GM23248 (cell line): Measurements from ENCODE around the gene DEPP1. TPM values are rescaled to one million over a fixed set of nuclear protein-coding genes. Genes with fewer than 3 reads are reported as not detected.

Source experiments
- DNase-seq: peaks from one replicate; pipeline ENCODE4 v3.0.0-alpha.2; 2015
- H2AFZ ChIP-seq: fragments of 200-600 bp; sonication (generic); 2 replicates; pipeline ENCODE4 v1.6.1; 2016; ENCODE audit warnings: antibody characterized with exemption
- H3F3A ChIP-seq: fragments of 200-600 bp; sonication (generic); 2 replicates; pipeline ENCODE4 v1.6.1; 2016; ENCODE audit warnings: mild to moderate bottlenecking, antibody characterized with exemption, mixed run types; ENCODE audit not compliant: insufficient read depth
- H3K27ac ChIP-seq: fragments of 200-600 bp; sonication (generic); 2 replicates; pipeline ENCODE4 v1.5.1; 2016; ENCODE audit warnings: mild to moderate bottlenecking
- H3K27me3 ChIP-seq: fragments of 200-600 bp; sonication (generic); replicated peaks from 2 replicates; pipeline ENCODE4 v1.6.1; 2016; ENCODE audit warnings: mild to moderate bottlenecking; ENCODE audit not compliant: insufficient read depth
- H3K36me3 ChIP-seq: fragments of 200-600 bp; sonication (generic); 2 replicates; pipeline ENCODE4 v1.6.1; 2016; ENCODE audit warnings: low read depth, mild to moderate bottlenecking
- H3K4me1 ChIP-seq: fragments of 200-600 bp; sonication (generic); 2 replicates; pipeline ENCODE4 v1.6.1; 2016; ENCODE audit warnings: mild to moderate bottlenecking; ENCODE audit not compliant: insufficient read depth
- H3K4me2 ChIP-seq: fragments of 200-600 bp; sonication (generic); one replicate; pipeline ENCODE4 v1.6.1; 2016; ENCODE audit warnings: mild to moderate bottlenecking; ENCODE audit not compliant: unreplicated experiment
- H3K4me3 ChIP-seq: fragments of 200-600 bp; sonication (generic); 2 replicates; pipeline ENCODE4 v1.5.1; 2016; ENCODE audit warnings: mild to moderate bottlenecking
- H3K79me2 ChIP-seq: fragments of 200-600 bp; sonication (generic); 2 replicates; pipeline ENCODE4 v1.6.1; 2016; ENCODE audit warnings: mild to moderate bottlenecking; ENCODE audit not compliant: insufficient read depth
- H3K9ac ChIP-seq: fragments of 200-600 bp; sonication (generic); 2 replicates; pipeline ENCODE4 v1.6.1; 2016; ENCODE audit warnings: mild to moderate bottlenecking
- H3K9me2 ChIP-seq: fragments of 200-600 bp; sonication (generic); 2 replicates; pipeline ENCODE4 v1.6.1; 2016; ENCODE audit warnings: mixed run types, mild to moderate bottlenecking, moderate library complexity; ENCODE audit not compliant: insufficient read depth
- H3K9me3 ChIP-seq: fragments of 200-600 bp; sonication (generic); one replicate; pipeline ENCODE4 v1.6.1; 2017; ENCODE audit warnings: low read depth
- H4K20me1 ChIP-seq: fragments of 200-600 bp; sonication (generic); 2 replicates; pipeline ENCODE4 v1.6.0; 2016; ENCODE audit not compliant: insufficient read depth
- EZH2 ChIP-seq: fragments of 200-600 bp; sonication (generic); IDR thresholded peaks from 2 replicates; pipeline ENCODE4 v1.6.1; 2018; ENCODE audit warnings: antibody characterized with exemption, mild to moderate bottlenecking; ENCODE audit not compliant: insufficient read depth, poor library complexity, severe bottlenecking
- EZH2phosphoT487 ChIP-seq: fragments of 200-600 bp; sonication (generic); IDR thresholded peaks from 2 replicates; pipeline ENCODE4 v1.6.1; 2018; ENCODE audit warnings: antibody characterized with exemption, moderate library complexity, mild to moderate bottlenecking, low read depth; ENCODE audit not compliant: insufficient read depth
- WGBS, 2 experiments: methylation state at CpG; one replicate each; pipeline ENCODE4 v1.1.6; 2015 to 2017; ENCODE audit warnings: low lambda C conversion rate in 2 of 2, low coverage in 1 of 2; ENCODE audit errors: missing lambda C conversion rate in 2 of 2; 5-methylcytosine and 5-hydroxymethylcytosine counted together
- in situ Hi-C: fragments of 300-500 bp; cut with MboI; formaldehyde crosslinking; loops from 2 replicates; pipeline ENCODE4 v1.15.0; 2020
- polyA plus RNA-seq: library from polyadenylated mRNA; unstranded; fragments of >200 nt; fragmentation: Nextera tagmentation; extraction: Ambion mirVana; gene quantifications from 2 replicates; pipeline ENCODE4 v1.2.1, GENCODE V29; 2016
- total RNA-seq: library from RNA; depleted of rRNA; stranded (reverse); fragments of >200 nt; shearing (Covaris generic); gene quantifications from 2 replicates; pipeline ENCODE4 v1.2.3, GENCODE V29; 2014; rRNA removed

The DEPP1 gene
- total and polyA plus RNA-seq, 2 experiments from 2014 or later: 10.1 to 10.2 TPM

- Histone ChIP-seq H3K9me3 (no peaks in the 10 kb centered on the region), H2AFZ (no peak overlapping the region), H3K4me1 (no peaks in the 10 kb centered on the region), H3K4me3 (no peak overlapping the region), H3K27me3 (0 out of 2 replicates have a peak, but pooled peaks cover 5% of the 10 kb centered on the region), H3K36me3 (no peaks in the 10 kb centered on the region), H3K9me2 (no peaks in the 10 kb centered on the region), H4K20me1 (no peaks in the 10 kb centered on the region), H3F3A (no peaks in the 10 kb centered on the region), H3K9ac (no peak overlapping the region), H3K4me2 (no peak overlapping the region), H3K79me2 (no peaks in the 10 kb centered on the region), H3K27ac (no peak overlapping the region)
- DNase-seq: no peak
- TF ChIP-seq EZH2 (no peak), EZH2phosphoT487 (no peak)
- in situ Hi-C loops: no loop called here
- 69 to 78% methylated on average over 7 of the region's 8 CpGs for WGBS, 2 experiments
These were observed 49.0 kb downstream of the DEPP1 start for GRCh38 chr10:44929356-44930255.

GRCh38 chr10:44928462-44928861 is 50.1 kb downstream of the DEPP1 start:
- no peak for DNase-seq
- no peaks in the 10 kb centered on the region for H3K79me2 ChIP-seq
- H3K36me3 ChIP-seq: no peaks in the 10 kb centered on the region
- H3K4me3 ChIP-seq: no peak overlapping the region
- TF ChIP-seq EZH2phosphoT487 (no peak), EZH2 (no peak)
- no peaks in the 10 kb centered on the region for H3K4me1 ChIP-seq
- in situ Hi-C loops: no loop called here
- H3K9me3 ChIP-seq: no peaks in the 10 kb centered on the region
- H3F3A ChIP-seq: no peaks in the 10 kb centered on the region
- H2AFZ ChIP-seq: no peak overlapping the region
- no peak overlapping the region for H3K9ac ChIP-seq
- H3K27ac ChIP-seq: no peak overlapping the region
- H3K4me2 ChIP-seq: no peak overlapping the region
- 0 out of 2 replicates have a peak, but pooled peaks cover 5% of the 10 kb centered on the region for H3K27me3 ChIP-seq
- H3K9me2 ChIP-seq: no peaks in the 10 kb centered on the region
- H4K20me1 ChIP-seq: no peaks in the 10 kb centered on the region

- peak; percentile 63 for DNase-seq
- H3K27ac ChIP-seq: no peak overlapping the region
- H3K79me2 ChIP-seq: no peaks in the 10 kb centered on the region
- no peaks in the 10 kb centered on the region for H3K9me2 ChIP-seq
- peaks cover 5% of the 10 kb centered on the region; the same call in 1 of the 2 replicates for H3K27me3 ChIP-seq
- H3F3A ChIP-seq: no peaks in the 10 kb centered on the region
- in situ Hi-C loops: no loop called here
- H3K4me1 ChIP-seq: no peaks in the 10 kb centered on the region
- WGBS, 2 experiments: 53 to 58% methylated on average over 2 of the region's 2 CpGs
- H3K4me3 ChIP-seq: no peak overlapping the region
- no peak for TF ChIP-seq EZH2
- no peak for TF ChIP-seq EZH2phosphoT487
- no peaks in the 10 kb centered on the region for H3K36me3 ChIP-seq
- no peak overlapping the region for H3K9ac ChIP-seq
- no peak overlapping the region for H3K4me2 ChIP-seq
- no peaks in the 10 kb centered on the region for H3K9me3 ChIP-seq
- no peaks in the 10 kb centered on the region for H4K20me1 ChIP-seq
- no peak overlapping the region for H2AFZ ChIP-seq
These were observed 51.3 kb downstream of the DEPP1 start for GRCh38 chr10:44927352-44927751.

GRCh38 chr10:44926751-44927351 is 51.8 kb downstream of the DEPP1 start:
- H3K79me2 ChIP-seq: no peaks in the 10 kb centered on the region
- H2AFZ ChIP-seq: no peak overlapping the region
- in situ Hi-C loops: no loop called here
- no peak overlapping the region for H3K4me3 ChIP-seq
- peaks cover 5% of the 10 kb centered on the region; the same call in 1 of the 2 replicates for H3K27me3 ChIP-seq
- no peaks in the 10 kb centered on the region for H3K4me1 ChIP-seq
- no peak overlapping the region for H3K4me2 ChIP-seq
- no peaks in the 10 kb centered on the region for H3K9me3 ChIP-seq
- no peaks in the 10 kb centered on the region for H3F3A ChIP-seq
- WGBS, 2 experiments: 39 to 40% methylated on average over 7 to 10 of the region's 10 CpGs
- H3K27ac ChIP-seq: no peak overlapping the region
- no peak for DNase-seq
- no peaks in the 10 kb centered on the region for H3K9me2 ChIP-seq
- H3K9ac ChIP-seq: no peak overlapping the region
- H4K20me1 ChIP-seq: no peaks in the 10 kb centered on the region
- H3K36me3 ChIP-seq: no peaks in the 10 kb centered on the region
- no peak for TF ChIP-seq EZH2
- TF ChIP-seq EZH2phosphoT487: no peak

Other genes with a start within 250 kb of the DEPP1 start
- gene TMEM72, start 67.5 kb downstream of the DEPP1 start, total RNA-seq: not detected in 2 replicates
- gene TMEM72, start 67.5 kb downstream of the DEPP1 start, polyA plus RNA-seq: not detected in 2 replicates
- gene RASSF4, start 19.0 kb downstream of the DEPP1 start, total RNA-seq: 1.0 and 2.1 TPM in 2 replicates
- gene RASSF4, start 19.0 kb downstream of the DEPP1 start, polyA plus RNA-seq: 2.3 and 2.9 TPM in 2 replicates
- 14.0 and 15.5 TPM in 2 replicates for gene ZNF22, start 22.1 kb upstream of the DEPP1 start, total RNA-seq
- 16.7 and 17.3 TPM in 2 replicates for gene ZNF22, start 22.1 kb upstream of the DEPP1 start, polyA plus RNA-seq